NCI-H146 treated with DMSO at 0.1 percent for 48 hours (cell line): ENCODE measurements around the gene KCTD12.
A peak's percentile ranks its signal among the peaks of the same experiment; 100 is the strongest.
"Not testable (repeated sequence)": the region's sequence is repeated elsewhere in the genome, so short reads cannot be mapped to it uniquely, and the experiment has no call there.

Experiments used
- DNase-seq: peaks from one replicate; lab custom pipeline; 2025; ENCODE audit not compliant: unreplicated experiment; lab: John Stamatoyannopoulos, UW

Gene KCTD12

DNA sequence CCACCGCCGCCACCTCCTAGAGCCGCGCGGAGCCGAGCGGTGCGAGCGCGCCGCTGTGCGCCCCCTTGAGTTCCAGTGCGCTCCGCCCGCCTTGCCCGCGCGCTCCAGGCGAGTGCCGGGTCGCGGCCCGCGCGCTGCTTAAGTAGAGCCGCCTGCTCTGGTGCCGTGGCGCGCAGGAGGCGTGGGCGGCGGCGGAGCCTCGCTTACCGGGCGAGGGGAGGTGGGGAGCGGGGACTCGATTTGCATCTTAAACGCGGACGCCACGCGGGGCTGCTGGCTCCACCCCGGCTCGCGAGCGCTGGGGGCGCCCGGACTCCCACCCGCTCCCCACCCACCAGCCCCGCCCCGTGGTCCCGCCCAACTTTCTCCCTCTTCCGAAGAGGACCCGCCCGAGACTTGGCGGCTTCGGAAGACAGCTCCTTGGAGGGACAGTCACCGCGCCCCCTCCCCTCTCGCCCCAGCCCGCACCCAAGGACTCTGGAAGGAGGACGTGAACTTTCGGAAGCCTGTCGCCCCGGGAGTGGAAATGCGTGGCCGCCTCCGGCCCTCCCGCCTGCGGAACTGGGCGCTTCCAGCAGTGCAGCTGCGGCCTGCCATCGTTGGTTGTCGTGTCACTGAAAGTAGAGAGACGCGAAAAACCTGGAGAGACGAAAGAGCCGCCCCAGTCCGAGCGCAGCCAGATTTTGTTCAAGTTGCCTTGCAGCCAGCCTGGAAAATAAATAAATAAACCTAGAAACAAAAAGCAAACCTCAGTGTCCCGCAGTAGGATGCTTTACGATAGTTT lies at the start of gene KCTD12:
Gene KCTD12 (minus strand): TSS at position 114 of the 784 bp plus-strand sequence. CDS start 257 bp downstream, outside the sequence.
- DNase-seq = peak; percentile 78

DNA sequence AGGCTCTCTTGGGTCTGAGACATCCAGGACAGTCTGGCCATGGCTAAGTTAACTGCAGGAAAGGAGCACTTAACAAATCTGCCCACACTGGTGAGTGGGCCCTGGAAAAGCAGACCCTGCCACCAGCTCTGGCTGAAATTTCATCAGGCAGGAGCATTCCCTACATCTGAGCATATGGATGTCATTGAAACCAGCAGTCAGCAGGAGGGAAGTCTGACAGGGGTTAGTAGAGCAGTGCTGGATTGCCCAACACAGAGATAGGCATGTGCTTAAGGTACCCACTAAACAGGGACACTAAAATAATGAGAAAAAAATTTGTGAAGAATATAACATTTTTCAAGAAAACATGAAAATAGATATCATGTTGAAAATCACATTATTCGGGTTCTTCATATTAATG lies 48.5 kb upstream of the KCTD12 start:
- no peak for DNase-seq

DNA sequence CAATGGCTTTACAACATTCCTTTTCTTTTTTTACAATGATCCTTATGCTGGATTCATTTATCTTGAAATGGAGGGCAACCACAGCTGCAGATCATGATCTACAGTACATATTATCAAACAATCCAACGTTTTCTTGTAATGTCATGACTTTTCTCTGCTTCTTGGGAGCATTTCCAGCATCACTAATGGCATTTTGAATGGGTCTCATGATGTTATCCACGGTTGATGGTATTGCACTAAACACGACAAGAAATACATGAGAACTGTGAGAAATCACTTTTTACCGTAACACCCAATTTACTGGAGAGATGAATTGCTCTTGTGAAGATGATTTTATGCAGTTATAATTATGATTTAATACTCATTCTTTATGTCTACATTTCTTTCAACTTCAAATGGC lies 45.9 kb upstream of the KCTD12 start:
- no peak for DNase-seq

DNA sequence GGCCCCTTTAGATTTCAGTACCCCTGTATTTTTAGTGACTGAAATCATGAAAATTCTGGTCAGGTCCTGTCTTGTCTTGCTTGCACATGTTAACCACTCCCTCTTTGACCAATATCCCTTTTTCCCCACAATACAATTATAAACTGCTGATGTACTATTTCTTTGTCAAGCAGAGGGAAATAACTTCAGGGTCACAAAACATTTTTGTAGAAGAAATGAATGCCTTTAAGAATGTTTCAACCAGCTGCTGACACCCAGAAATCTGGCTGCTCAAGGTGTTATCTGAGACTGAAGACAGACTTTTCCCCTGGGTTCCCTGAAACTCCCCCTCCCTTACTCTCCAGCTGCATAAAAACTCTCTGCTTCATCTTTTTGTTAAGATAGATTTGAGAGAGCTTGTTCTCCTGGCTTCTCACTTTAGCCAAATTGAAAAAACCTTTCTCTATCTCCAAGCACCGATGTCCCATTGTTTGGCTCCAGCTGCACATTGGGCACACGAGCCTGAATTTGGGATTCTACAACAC lies 43.7 kb upstream of the KCTD12 start:
- no peak for DNase-seq

DNA sequence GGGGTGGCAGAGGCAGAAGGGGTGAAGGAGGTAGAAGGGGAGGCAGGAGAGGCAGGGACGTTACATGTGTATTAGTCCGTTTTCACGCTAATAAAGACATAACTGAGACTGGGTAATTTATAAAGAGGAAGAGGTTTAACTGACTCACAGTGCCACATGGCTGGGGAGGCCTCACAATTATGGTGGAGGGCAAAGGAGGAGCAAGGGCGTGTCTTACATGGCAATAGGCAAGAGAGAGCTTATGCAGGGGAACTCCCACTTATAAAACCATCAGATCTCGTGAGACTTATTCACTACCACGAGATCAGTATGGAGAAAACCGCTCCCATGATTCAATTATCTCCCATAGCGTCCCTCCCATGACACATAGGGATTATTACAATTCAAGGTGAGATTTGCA lies 43.1 kb upstream of the KCTD12 start:
- DNase-seq = no peak

DNA sequence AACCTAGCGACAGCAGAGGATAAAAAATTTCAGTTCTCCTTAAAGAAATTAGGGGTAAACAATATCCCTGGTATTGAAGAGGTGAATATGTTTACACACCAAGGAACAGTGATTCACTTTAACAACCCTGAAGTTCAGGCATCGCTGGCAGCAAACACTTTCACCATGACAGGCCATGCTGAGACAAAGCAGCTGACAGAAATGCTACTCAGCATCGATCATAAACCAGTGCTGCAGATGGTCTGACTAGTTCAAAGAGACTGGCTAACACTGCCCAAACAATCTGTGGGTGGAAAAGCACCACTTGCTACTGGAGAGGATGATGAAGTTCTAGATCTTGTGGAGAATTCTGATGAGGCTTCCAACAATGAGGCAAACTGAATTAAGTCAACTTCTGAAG lies 42.3 kb upstream of the KCTD12 start:
- no peak for DNase-seq

DNA sequence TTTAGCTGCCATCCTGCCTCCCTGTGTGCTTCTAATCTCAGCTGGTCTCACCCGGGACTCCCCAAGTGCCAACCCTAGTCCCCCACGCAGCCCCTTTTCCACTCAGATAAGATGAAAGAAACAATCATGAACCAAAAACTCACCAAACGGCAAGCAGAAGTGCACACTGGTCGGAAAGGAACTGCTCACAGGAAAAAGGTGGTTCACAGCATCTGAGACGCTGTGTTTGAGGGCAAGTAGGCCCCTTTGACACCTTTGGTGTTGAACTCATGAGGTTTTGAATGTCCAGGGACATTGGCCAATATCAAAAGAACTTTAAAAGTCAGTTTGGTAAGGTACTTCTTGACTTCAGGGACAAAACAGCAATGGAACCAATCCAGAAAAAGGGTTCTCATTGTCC lies 41.8 kb upstream of the KCTD12 start:
- DNase-seq = no peak

DNA sequence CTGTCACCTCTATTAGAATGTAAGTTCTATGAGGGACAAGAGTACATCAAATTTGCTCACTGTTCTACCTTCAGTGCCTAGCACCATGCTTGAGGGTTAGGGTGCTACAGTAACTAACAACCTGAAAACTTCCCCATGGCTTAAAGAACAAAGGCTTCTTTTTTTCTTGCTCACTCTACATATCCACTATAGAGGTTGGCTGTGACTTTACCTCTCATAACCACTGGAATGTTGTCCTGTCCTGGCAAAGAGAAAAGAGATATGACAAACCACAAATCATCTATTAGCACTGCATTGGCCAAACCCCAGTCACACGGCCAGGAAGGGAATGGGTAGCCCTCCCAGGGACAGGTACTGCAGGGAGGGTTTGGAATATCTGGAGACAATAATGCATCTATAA lies 38.9 kb upstream of the KCTD12 start:
- DNase-seq = no peak

DNA sequence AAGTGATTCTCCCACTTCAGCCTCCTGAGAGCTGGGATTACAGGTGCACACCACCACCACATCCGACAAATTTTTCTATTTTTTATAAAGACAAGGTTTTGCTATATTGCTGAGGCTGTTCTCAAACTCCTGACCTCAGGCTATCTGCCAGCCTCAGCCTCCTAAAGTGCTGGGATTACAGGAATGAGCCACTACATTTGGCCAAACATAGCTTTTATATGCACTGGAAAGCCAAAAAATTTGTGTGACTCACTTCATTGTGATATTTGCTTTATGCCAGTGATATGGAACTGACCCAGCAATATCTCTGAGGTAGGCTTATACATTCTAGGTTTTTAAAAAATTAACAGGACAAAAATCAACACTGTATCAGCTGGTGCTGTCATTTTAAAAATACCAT lies 35.3 kb upstream of the KCTD12 start:
- DNase-seq = no peak

DNA sequence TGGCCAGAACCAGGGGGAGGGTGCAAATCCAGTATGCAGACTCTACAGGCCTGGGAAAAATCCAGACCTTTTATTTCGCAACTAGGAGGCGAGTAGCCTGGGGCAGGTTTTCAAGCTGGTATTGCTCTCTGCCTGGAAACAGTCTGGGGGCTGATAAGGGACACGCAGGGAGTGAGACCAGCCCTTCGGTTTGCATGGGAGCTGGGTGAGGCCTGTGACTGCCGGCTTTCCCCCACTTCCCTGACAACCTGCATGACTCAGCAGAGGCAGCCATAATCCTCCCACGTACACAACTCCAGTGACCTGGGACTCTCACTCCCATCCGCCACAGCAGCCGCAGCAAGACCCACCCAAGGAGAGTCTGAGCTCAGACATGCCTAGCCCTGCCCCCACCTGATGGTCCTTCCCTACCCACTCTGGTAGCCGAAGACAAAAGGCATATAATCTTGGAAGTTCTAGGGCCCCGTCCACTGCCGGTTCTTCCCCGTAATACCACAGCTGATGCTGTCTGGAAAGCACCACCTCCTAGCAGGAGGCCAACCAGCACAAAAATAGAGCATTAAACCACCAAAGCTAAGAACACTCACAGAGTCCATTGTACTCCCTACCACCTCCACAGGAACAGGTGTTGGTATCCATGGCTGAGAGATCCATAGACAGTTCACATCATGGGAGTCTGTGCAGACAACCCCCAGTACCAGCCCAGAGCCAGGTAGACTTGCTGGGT lies 31.7 kb upstream of the KCTD12 start:
- DNase-seq = not testable (repeated sequence)

DNA sequence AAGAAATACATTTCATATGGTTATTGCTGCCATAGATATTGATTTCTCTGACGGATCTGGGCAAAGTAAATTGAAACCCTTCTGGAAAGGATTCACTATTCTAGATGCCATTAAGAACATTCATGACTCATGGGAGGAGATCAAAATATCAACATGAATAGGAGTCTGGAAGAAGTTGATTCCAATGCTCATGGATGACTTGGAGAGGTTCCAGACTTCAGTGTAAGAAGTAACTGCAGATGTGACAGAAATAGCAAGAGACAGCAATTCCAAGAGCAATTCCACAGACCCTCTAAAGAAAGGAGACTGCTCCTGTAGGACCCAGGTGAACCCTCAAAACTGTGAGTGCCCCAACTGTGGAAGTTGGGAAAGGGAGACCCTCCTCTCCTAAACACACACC lies 30.9 kb upstream of the KCTD12 start:
- no peak for DNase-seq

DNA sequence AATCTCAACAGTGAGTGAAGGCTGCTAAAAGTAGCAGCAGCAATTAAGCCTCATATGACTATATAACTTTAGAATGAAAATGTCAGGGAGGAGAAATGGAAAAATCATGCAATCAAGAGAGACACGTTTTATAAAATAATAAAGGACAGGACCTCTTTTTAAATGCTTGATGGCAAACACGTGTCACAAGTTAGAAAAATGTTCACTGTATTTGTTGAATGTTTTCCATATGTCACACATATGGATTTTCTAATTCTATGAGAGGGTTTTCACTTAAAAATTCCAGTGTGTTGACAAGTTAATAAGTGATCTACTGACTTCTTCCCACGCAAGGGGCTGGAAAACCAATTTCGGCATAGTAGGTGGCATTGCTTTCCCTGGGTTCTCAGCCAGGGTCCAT lies 27.7 kb upstream of the KCTD12 start:
- no peak for DNase-seq

DNA sequence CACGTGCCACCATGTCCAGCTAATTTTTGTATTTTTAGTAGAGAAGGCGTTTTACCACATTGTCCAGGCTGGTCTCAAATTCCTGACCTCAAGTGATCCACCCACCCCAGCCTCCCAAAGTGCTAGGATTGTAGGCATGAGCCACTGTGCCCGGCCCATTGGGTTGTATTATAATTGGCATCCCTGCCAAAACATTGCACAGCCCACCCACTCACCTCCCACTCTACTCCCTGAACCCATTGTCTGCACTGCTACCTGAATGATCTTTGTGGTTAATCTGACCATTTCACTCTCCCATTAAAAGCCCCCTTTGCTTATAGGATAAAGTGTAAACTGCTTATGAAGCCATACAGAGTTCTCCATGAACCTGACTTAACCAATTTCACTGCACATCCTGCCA lies 26.3 kb upstream of the KCTD12 start:
- DNase-seq = no peak

DNA sequence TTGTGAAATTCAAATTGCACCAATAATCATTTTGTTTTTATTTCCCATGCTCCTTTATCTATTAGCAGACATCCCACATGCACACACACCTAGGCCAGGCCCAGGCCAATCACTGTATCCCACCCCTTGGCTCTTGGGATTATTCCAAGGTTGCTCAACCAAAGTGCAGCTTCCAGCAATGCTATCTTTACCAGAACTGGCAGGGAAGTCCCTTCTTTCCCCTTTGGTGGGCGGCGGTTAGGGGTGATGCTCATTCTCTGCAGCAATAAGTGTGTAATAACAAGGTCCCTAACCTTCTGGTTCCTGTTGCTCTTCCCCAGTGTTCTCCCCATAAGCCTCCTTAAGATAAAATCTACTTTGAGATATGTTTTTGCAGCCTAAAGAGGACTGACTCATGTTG lies 18.3 kb upstream of the KCTD12 start:
- no peak for DNase-seq

DNA sequence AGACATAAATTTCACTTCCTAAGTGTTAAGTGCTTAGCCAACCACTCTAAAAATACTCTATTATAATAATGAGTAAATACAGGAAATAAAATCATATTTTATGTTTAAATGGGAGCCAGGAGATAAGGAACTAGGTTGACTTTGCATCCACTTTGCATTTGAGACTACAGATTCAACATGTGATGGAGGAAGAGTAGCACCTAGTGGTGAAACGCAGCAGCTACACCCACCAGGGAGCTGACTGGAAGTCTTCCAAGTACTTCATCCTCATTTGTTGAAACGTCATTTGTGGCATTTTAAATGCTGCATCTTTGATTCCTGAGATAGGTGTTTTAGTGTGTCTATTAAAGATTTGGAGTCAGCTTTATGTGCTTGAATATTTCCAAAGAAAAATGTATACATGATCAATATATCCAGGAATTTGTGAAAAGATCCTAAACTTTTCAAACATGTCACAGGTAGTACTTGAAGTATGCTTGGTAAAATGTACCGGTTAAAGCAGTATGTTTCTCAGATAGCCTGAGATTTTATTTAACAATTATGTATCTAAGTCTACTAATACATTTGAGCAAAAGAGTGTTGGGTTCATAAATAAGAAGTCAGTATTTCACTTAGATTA lies 17.4 kb upstream of the KCTD12 start:
- peak; percentile 69 for DNase-seq

DNA sequence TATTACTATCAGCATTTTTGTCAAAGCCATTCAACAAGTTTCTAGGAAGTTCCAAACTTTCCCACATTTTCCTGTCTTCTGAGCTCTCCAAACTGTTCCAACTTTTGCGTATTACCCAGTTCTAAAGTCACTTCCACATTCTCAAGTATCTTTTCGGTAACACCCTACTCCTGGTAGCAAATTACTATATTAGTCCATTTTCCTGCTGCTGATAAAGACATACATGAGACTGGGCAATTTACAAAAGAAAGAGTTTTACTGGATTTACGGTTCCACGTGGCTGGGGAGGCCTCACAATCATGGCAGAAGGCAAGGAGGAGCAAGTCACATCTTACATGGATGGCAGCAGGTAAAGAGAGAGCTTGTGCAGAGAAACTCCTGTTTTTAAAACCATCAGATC lies 12.9 kb upstream of the KCTD12 start:
- DNase-seq = not testable (repeated sequence)

DNA sequence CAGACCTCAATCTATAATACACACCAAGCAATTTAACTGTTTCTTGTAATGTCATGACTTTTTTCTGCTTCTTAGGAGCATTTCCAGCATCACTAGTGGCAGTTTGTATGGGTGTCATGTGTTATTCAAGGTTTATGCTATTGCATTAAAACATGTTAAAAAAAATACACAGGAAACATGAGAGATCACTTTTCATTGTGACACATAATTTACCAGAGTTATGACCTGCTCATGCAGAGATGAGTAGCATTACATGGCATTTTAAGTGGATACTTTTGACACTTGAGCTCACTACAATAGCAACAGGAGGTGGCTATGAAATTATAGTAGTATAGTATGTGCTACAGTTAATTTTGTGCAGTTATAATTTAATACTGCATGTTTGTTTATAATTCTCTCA lies 11.0 kb upstream of the KCTD12 start:
- DNase-seq = not testable (repeated sequence)

DNA sequence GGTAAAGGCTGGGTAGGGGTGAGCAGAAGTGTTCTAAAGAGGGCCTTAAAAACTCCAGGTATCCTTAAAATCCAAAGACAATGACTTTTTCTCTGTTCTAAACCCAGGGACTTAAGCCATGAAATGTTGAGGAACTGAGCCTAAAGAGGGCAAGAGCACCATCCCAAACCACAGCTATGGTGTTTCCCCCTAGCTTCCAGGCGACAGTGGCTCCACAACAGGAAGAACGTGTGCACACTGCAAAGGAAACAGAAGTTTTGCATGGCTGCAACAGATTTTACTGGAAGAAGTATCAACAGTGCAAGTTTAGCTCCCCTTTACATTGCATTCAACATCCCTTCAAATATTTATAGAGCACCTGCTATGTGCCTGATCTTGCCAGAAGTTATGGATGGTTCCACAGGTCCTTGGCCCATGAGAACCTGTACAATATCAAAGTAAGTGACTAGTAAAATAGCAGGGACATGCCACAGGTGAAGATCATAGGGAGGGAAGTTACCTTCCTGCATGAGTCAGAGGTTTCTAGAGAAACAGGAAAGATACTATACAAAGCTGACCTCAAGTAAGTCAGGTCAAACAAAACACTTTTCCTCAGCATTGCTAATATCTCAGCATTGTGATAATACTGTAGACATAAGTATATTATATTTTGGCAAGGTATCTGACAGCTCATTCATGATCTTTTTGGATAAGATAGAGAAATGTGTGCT lies 8.4 kb upstream of the KCTD12 start:
- no peak for DNase-seq

DNA sequence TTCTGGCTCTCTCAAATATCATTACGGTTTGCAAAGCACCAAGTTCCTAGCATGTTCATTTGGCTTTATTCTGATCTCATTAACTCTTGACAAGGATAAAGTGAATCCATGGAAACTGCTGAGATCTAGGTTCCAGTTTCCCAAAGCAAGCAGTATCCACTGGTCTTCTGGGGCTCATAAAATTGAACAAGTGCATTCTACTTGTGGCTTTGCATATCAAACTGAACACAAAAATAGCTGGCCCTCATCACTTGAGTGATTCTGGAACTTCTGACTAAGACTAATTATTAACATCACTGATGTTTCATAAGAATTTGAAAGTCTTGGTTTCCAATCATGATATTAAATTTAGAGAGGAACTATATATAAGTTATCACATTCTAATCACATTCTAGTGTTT lies 6.3 kb upstream of the KCTD12 start:
- no peak for DNase-seq

DNA sequence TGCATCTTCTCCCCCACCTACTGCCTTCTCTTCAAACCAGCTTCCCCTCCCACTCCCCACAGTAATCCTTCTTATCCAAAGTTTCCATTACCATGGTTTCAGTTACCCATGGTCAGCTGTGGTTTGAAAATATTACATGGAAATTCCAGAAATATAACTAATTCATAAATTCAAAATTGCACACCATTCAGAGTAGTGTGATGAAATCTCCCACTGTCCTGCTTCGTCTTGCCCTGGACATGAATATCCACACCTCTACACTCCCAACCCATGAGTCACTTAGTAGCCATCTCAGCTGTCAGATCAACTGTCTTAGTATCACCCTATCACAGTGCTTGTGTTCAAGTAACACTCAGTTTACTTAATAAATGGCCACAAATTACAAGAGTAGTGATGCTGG lies 3.8 kb upstream of the KCTD12 start:
- DNase-seq = no peak

DNA sequence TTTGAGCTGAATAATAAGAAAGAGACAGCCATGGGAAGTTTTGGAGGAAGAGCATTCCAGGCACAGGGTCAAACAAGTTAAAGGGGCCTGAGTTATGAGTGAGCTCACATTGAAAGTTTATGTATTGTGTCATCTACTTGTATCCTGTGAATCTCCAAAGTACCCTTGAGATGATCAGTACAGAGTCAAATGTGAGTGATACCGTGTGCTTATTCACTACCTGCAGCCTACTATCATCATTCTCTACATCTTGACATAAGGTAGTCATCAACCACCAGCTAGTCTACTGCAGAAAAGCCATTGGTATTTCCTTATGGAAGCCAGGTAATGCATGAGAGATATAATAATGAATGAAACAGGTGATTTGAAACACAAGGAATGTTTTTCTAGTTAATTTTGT lies 3.0 kb upstream of the KCTD12 start:
- no peak for DNase-seq
